Measurements from ENCODE around the gene HOXB6.

HOXB6 gene

DNA sequence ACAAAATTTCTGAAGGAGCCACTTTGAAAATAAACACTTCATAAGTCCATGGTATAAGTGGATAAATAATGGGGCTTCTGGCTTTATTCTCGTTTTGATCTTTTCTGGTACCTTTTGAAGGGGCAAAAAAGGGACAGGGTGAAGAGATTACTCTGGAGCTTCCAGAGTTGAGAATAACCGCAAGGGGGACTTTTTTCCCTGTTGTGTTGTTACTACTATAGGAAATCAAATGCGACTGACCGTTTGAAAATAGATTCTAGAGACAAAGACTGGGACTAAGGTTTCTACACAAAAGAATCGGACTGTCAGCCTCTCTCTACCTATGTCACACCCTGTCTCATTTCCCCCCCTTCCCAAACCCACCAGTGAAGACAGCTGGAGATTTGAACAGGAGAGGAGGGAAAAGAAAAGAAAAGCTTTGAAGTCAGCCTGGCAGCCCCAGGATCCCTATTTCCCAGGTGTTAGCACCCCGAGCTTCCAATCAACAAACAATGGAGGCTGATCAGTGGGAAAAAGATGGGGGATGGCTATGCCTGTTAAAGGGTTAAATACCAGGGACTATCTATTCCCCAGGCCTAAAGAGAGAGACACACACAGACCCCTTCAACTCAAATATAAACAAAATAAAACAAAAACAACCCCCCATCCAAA lies 35.0 kb downstream of the HOXB6 start:
- H3K9me3 ChIP-seq (ENCODE audit: insufficient read depth, low read depth, low read length), result no peaks in the 10 kb centered on the region
- H3K4me1 ChIP-seq (ENCODE audit: insufficient read depth, low read length, poor library complexity, severe bottlenecking), result peaks cover 98% of the 10 kb centered on the region
- peak overlapping the region; percentile 98 for H3K4me2 ChIP-seq (ENCODE audit: low read depth, low read length, poor library complexity, severe bottlenecking)
- H4K20me1 ChIP-seq (ENCODE audit: insufficient read depth, low read length, poor library complexity, severe bottlenecking), result peaks cover 81% of the 10 kb centered on the region
- peak overlapping the region; percentile 95 for H3K9ac ChIP-seq (ENCODE audit: low read depth, low read length, poor library complexity, severe bottlenecking)
- H3F3A ChIP-seq (ENCODE audit: low read depth), result peaks cover 3% of the 10 kb centered on the region; the same call in 1 of the 2 replicates
- H3K36me3 ChIP-seq (ENCODE audit: insufficient read depth, low read length), result peaks cover 87% of the 10 kb centered on the region
- H3K9me2 ChIP-seq (replicated peaks; ENCODE audit: low read depth, low read length), result no peaks in the 10 kb centered on the region
- peak overlapping the region; percentile 89 for H3K4me3 ChIP-seq (ENCODE audit: low read length, poor library complexity, severe bottlenecking)
- peaks cover 100% of the 10 kb centered on the region for H3K79me2 ChIP-seq (ENCODE audit: insufficient read depth, low read length)
- no peaks in the 10 kb centered on the region for H3K27me3 ChIP-seq (ENCODE audit: insufficient read depth, low read length, poor library complexity, severe bottlenecking)
- no peak overlapping the region for H2AFZ ChIP-seq (ENCODE audit: low read length)
- TF ChIP-seq EZH2phosphoT487 (IDR thresholded peaks at IDR 0.05; ENCODE audit: borderline replicate concordance), result no peak
- TF ChIP-seq, protein P1, sequence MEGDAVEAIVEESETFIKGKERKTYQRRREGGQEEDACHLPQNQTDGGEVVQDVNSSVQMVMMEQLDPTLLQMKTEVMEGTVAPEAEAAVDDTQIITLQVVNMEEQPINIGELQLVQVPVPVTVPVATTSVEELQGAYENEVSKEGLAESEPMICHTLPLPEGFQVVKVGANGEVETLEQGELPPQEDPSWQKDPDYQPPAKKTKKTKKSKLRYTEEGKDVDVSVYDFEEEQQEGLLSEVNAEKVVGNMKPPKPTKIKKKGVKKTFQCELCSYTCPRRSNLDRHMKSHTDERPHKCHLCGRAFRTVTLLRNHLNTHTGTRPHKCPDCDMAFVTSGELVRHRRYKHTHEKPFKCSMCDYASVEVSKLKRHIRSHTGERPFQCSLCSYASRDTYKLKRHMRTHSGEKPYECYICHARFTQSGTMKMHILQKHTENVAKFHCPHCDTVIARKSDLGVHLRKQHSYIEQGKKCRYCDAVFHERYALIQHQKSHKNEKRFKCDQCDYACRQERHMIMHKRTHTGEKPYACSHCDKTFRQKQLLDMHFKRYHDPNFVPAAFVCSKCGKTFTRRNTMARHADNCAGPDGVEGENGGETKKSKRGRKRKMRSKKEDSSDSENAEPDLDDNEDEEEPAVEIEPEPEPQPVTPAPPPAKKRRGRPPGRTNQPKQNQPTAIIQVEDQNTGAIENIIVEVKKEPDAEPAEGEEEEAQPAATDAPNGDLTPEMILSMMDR (conservative IDR thresholded peaks at IDR 0.05; ENCODE audit: low read length), result 0 out of 2 replicates have a peak, but pooled peaks have one; percentile 11

DNA sequence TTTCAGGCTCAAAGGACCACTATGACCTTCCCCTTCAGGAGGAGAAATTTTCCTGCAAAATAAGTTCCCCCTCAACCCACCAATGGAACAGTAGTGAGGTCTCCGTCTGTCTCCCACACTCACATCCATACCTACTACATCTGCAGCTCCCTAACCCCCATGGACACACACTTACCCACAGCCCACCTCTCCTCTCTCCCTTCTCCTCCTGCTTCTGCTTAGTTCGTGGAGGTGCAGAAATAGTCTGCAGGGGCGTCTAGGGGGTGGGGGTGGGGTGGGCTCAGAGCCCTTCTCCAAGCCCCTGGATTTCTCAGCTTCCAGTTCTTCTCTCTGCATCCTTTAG lies 35.6 kb downstream of the HOXB6 start:
- H2AFZ ChIP-seq (ENCODE audit: low read length), result no peak overlapping the region
- H3K9me3 ChIP-seq (ENCODE audit: insufficient read depth, low read depth, low read length), result no peaks in the 10 kb centered on the region
- peak overlapping the region; percentile 98 for H3K4me2 ChIP-seq (ENCODE audit: low read depth, low read length, poor library complexity, severe bottlenecking)
- H3K4me3 ChIP-seq (ENCODE audit: low read length, poor library complexity, severe bottlenecking), result peak overlapping the region; percentile 89
- peaks cover 86% of the 10 kb centered on the region for H3K36me3 ChIP-seq (ENCODE audit: insufficient read depth, low read length)
- H4K20me1 ChIP-seq (ENCODE audit: insufficient read depth, low read length, poor library complexity, severe bottlenecking), result peaks cover 79% of the 10 kb centered on the region
- H3F3A ChIP-seq (ENCODE audit: low read depth), result peaks cover 3% of the 10 kb centered on the region; the same call in 1 of the 2 replicates
- peaks cover 100% of the 10 kb centered on the region for H3K79me2 ChIP-seq (ENCODE audit: insufficient read depth, low read length)
- peaks cover 93% of the 10 kb centered on the region for H3K4me1 ChIP-seq (ENCODE audit: insufficient read depth, low read length, poor library complexity, severe bottlenecking)
- peak overlapping the region; percentile 95 for H3K9ac ChIP-seq (ENCODE audit: low read depth, low read length, poor library complexity, severe bottlenecking)
- TF ChIP-seq, protein P1 (conservative IDR thresholded peaks at IDR 0.05; ENCODE audit: low read length), result no peak
- no peak for TF ChIP-seq EZH2phosphoT487 (IDR thresholded peaks at IDR 0.05; ENCODE audit: borderline replicate concordance)
- no peaks in the 10 kb centered on the region for H3K9me2 ChIP-seq (replicated peaks; ENCODE audit: low read depth, low read length)
- no peaks in the 10 kb centered on the region for H3K27me3 ChIP-seq (ENCODE audit: insufficient read depth, low read length, poor library complexity, severe bottlenecking)

DNA sequence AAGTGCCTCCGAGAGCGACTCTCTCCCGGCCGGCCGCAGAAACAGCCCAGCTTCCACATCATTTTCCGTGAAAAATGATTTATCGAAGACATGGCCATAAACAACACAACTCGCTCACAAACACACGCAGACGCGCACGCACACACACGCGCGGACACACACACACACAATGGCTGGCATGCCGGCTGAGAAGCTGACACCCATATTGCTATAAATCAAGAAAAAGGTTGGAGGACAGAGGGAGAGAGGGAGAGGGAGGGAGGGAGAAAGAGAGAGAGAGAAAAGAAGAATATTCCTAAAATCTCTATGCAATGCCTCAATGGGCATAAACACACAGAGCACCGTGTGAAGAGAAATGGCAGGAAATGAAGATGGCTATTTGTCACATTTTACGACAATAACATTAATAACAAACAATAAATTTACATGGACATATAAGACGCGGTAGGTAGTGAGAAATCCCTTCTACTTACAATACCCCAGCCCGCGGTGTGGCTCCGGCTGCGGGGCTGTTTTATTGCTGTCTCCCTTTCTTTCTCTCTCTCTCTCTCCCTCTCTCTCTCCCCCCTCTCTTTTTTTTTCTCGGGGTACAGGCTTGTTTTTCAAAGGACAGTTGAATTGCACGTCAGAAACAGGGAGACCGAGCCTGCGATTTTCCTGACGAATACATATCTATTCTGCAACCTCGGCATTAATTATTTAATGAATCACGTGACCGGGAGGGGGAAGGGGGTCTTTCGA lies 36.1 kb downstream of the HOXB6 start:
- H3K36me3 ChIP-seq (ENCODE audit: insufficient read depth, low read length), result peaks cover 86% of the 10 kb centered on the region
- TF ChIP-seq EZH2phosphoT487 (IDR thresholded peaks at IDR 0.05; ENCODE audit: borderline replicate concordance), result no peak
- TF ChIP-seq, protein P1 (conservative IDR thresholded peaks at IDR 0.05; ENCODE audit: low read length), result no peak
- H3K9ac ChIP-seq (ENCODE audit: low read depth, low read length, poor library complexity, severe bottlenecking), result peak overlapping the region; percentile 95
- H3K9me2 ChIP-seq (replicated peaks; ENCODE audit: low read depth, low read length), result no peaks in the 10 kb centered on the region
- H3K4me3 ChIP-seq (ENCODE audit: low read length, poor library complexity, severe bottlenecking), result peak overlapping the region; percentile 89
- no peaks in the 10 kb centered on the region for H3K27me3 ChIP-seq (ENCODE audit: insufficient read depth, low read length, poor library complexity, severe bottlenecking)
- H2AFZ ChIP-seq (ENCODE audit: low read length), result no peak overlapping the region
- H3K79me2 ChIP-seq (ENCODE audit: insufficient read depth, low read length), result peaks cover 100% of the 10 kb centered on the region
- peaks cover 77% of the 10 kb centered on the region for H4K20me1 ChIP-seq (ENCODE audit: insufficient read depth, low read length, poor library complexity, severe bottlenecking)
- H3K4me1 ChIP-seq (ENCODE audit: insufficient read depth, low read length, poor library complexity, severe bottlenecking), result peaks cover 89% of the 10 kb centered on the region
- H3K9me3 ChIP-seq (ENCODE audit: insufficient read depth, low read depth, low read length), result no peaks in the 10 kb centered on the region
- H3K4me2 ChIP-seq (ENCODE audit: low read depth, low read length, poor library complexity, severe bottlenecking), result peak overlapping the region; percentile 98
- H3F3A ChIP-seq (ENCODE audit: low read depth), result peaks cover under 1% of the 10 kb centered on the region; the same call in 1 of the 2 replicates

Measured in Loucy (cell line).